Activated CD4-positive, alpha-beta T cell treated with anti-CD3 and anti-CD28 coated beads, Interleukin-2, amount 10 ng/mL, durations not matched to agents 24 days and 14 days (primary cell): Measurements from ENCODE around the gene QSOX2. TPM values are rescaled to one million over a fixed set of nuclear protein-coding genes. Genes with fewer than 3 reads are reported as not detected.

Experiments
- DNase-seq: peaks from one replicate; pipeline ENCODE4 v3.0.0; 2022
- H3K27ac Mint-ChIP-seq: one replicate; pipeline ENCODE4 v1.8.0; 2022; ENCODE audit warnings: mild to moderate bottlenecking, mixed read lengths
- H3K27me3 Mint-ChIP-seq: one replicate; pipeline ENCODE4 v1.8.0; 2022; ENCODE audit warnings: mixed read lengths
- H3K36me3 Mint-ChIP-seq: one replicate; pipeline ENCODE4 v1.8.0; 2022; ENCODE audit warnings: low read depth, mild to moderate bottlenecking, mixed read lengths
- H3K4me1 Mint-ChIP-seq: one replicate; pipeline ENCODE4 v1.8.0; 2021; ENCODE audit warnings: mixed read lengths
- H3K4me3 Mint-ChIP-seq: one replicate; pipeline ENCODE4 v1.8.0; 2022; ENCODE audit warnings: mild to moderate bottlenecking, moderate library complexity, mixed read lengths
- H3K9me3 Mint-ChIP-seq: one replicate; pipeline ENCODE4 v1.8.0; 2021; ENCODE audit warnings: mixed read lengths
- intact Hi-C: fragments of 100-400 bp; cut with micrococcal nuclease; formaldehyde crosslinking; loops from one replicate; pipeline ENCODE4 v1.15.1; 2023
- total RNA-seq: library from RNA; stranded (reverse); gene quantifications from 2 replicates; pipeline ENCODE4 v1.2.3, GENCODE V29; 2022

QSOX2 gene
- total RNA-seq, 1 donor from 2014 or later, result 28.0 TPM

GRCh38 chr9:136182850-136183422, 62.7 kb downstream of the QSOX2 start:
- H3K27me3 Mint-ChIP-seq, result peaks cover 6% of the 10 kb centered on the region
- DNase-seq, result no peak
- no peak overlapping the region for H3K27ac Mint-ChIP-seq
- intact Hi-C loops, result no loop called here
- H3K36me3 Mint-ChIP-seq, result no peaks in the 10 kb centered on the region
- H3K4me3 Mint-ChIP-seq, result no peak overlapping the region
- H3K9me3 Mint-ChIP-seq, result no peaks in the 10 kb centered on the region
- H3K4me1 Mint-ChIP-seq, result no peaks in the 10 kb centered on the region

GRCh38 chr9:136182420-136182787, 63.2 kb downstream of the QSOX2 start:
- peaks cover 5% of the 10 kb centered on the region for H3K27me3 Mint-ChIP-seq
- H3K4me3 Mint-ChIP-seq, result no peak overlapping the region
- H3K9me3 Mint-ChIP-seq, result no peaks in the 10 kb centered on the region
- no peaks in the 10 kb centered on the region for H3K4me1 Mint-ChIP-seq
- H3K27ac Mint-ChIP-seq, result no peak overlapping the region
- intact Hi-C loops, result no loop called here
- H3K36me3 Mint-ChIP-seq, result no peaks in the 10 kb centered on the region
- no peak for DNase-seq

GRCh38 chr9:136181784-136182419, 63.7 kb downstream of the QSOX2 start:
- no peak overlapping the region for H3K27ac Mint-ChIP-seq

GRCh38 chr9:136180586-136180985, 65.0 kb downstream of the QSOX2 start:
- Mint-ChIP-seq H3K9me3 (no peaks in the 10 kb centered on the region), H3K4me3 (no peak overlapping the region)

More at GRCh38 chr9:136181784-136182419, 63.7 kb downstream of the QSOX2 start:
- Mint-ChIP-seq H3K4me1 (no peaks in the 10 kb centered on the region), H3K27me3 (peaks cover 5% of the 10 kb centered on the region), H3K36me3 (no peaks in the 10 kb centered on the region), H3K9me3 (no peaks in the 10 kb centered on the region), H3K4me3 (no peak overlapping the region)
- DNase-seq, result no peak
- intact Hi-C loops, result no loop called here

GRCh38 chr9:136179761-136180160, 65.9 kb downstream of the QSOX2 start:
- intact Hi-C loops, result no loop called here
- Mint-ChIP-seq H3K27me3 (no peaks in the 10 kb centered on the region), H3K36me3 (no peaks in the 10 kb centered on the region), H3K27ac (no peak overlapping the region), H3K4me1 (no peaks in the 10 kb centered on the region), H3K9me3 (no peaks in the 10 kb centered on the region), H3K4me3 (no peak overlapping the region)
- no peak for DNase-seq

More at GRCh38 chr9:136180586-136180985, 65.0 kb downstream of the QSOX2 start:
- intact Hi-C loops, result no loop called here
- Mint-ChIP-seq H3K4me1 (no peaks in the 10 kb centered on the region), H3K27me3 (peaks cover 3% of the 10 kb centered on the region), H3K27ac (no peak overlapping the region), H3K36me3 (no peaks in the 10 kb centered on the region)
- DNase-seq, result no peak

GRCh38 chr9:136179101-136179616, 66.5 kb downstream of the QSOX2 start:
- intact Hi-C loops, result no loop called here
- H3K4me1 Mint-ChIP-seq, result no peaks in the 10 kb centered on the region
- no peak overlapping the region for H3K27ac Mint-ChIP-seq

GRCh38 chr9:136178773-136179075, 66.9 kb downstream of the QSOX2 start:
- H3K4me3 Mint-ChIP-seq, result no peak overlapping the region
- intact Hi-C loops, result no loop called here
- H3K36me3 Mint-ChIP-seq, result no peaks in the 10 kb centered on the region
- H3K27me3 Mint-ChIP-seq, result no peaks in the 10 kb centered on the region
- H3K27ac Mint-ChIP-seq, result no peak overlapping the region
- H3K4me1 Mint-ChIP-seq, result no peaks in the 10 kb centered on the region
- DNase-seq, result no peak
- H3K9me3 Mint-ChIP-seq, result no peaks in the 10 kb centered on the region

More at GRCh38 chr9:136179101-136179616, 66.5 kb downstream of the QSOX2 start:
- no peaks in the 10 kb centered on the region for H3K9me3 Mint-ChIP-seq
- no peaks in the 10 kb centered on the region for H3K36me3 Mint-ChIP-seq
- no peaks in the 10 kb centered on the region for H3K27me3 Mint-ChIP-seq
- no peak for DNase-seq
- H3K4me3 Mint-ChIP-seq, result no peak overlapping the region

GRCh38 chr9:136178061-136178772, 67.4 kb downstream of the QSOX2 start:
- Mint-ChIP-seq H3K4me1 (no peaks in the 10 kb centered on the region), H3K9me3 (no peaks in the 10 kb centered on the region), H3K27me3 (no peaks in the 10 kb centered on the region), H3K27ac (no peak overlapping the region), H3K36me3 (no peaks in the 10 kb centered on the region), H3K4me3 (no peak overlapping the region)
- no peak for DNase-seq
- intact Hi-C loops, result no loop called here

- H3K4me1 Mint-ChIP-seq, result no peaks in the 10 kb centered on the region
These were observed 68.4 kb downstream of the QSOX2 start for GRCh38 chr9:136177224-136177623.

GRCh38 chr9:136175616-136176197, 69.9 kb downstream of the QSOX2 start:
- Mint-ChIP-seq H3K27me3 (no peaks in the 10 kb centered on the region), H3K4me3 (no peak overlapping the region), H3K4me1 (no peaks in the 10 kb centered on the region), H3K9me3 (no peaks in the 10 kb centered on the region), H3K36me3 (no peaks in the 10 kb centered on the region), H3K27ac (no peak overlapping the region)
- intact Hi-C loops, result no loop called here
- no peak for DNase-seq

More at GRCh38 chr9:136177224-136177623, 68.4 kb downstream of the QSOX2 start:
- no peak overlapping the region for H3K4me3 Mint-ChIP-seq
- H3K27ac Mint-ChIP-seq, result no peak overlapping the region
- no peaks in the 10 kb centered on the region for H3K27me3 Mint-ChIP-seq
- H3K9me3 Mint-ChIP-seq, result no peaks in the 10 kb centered on the region
- intact Hi-C loops, result no loop called here
- no peaks in the 10 kb centered on the region for H3K36me3 Mint-ChIP-seq
- no peak for DNase-seq

GRCh38 chr9:136174779-136175615, 70.6 kb downstream of the QSOX2 start:
- Mint-ChIP-seq H3K36me3 (no peaks in the 10 kb centered on the region), H3K27ac (no peak overlapping the region), H3K4me3 (no peak overlapping the region), H3K9me3 (no peaks in the 10 kb centered on the region), H3K4me1 (no peaks in the 10 kb centered on the region), H3K27me3 (no peaks in the 10 kb centered on the region)
- DNase-seq, result no peak
- intact Hi-C loops, result no loop called here

- no peak for DNase-seq
- Mint-ChIP-seq H3K9me3 (no peaks in the 10 kb centered on the region), H3K27me3 (peaks cover 2% of the 10 kb centered on the region), H3K4me1 (no peaks in the 10 kb centered on the region), H3K27ac (no peak overlapping the region), H3K36me3 (no peaks in the 10 kb centered on the region), H3K4me3 (no peak overlapping the region)
- intact Hi-C loops, result no loop called here
These were observed 71.8 kb downstream of the QSOX2 start for GRCh38 chr9:136173648-136174290.

- Mint-ChIP-seq H3K27ac (no peak overlapping the region), H3K4me1 (no peaks in the 10 kb centered on the region), H3K4me3 (no peak overlapping the region), H3K9me3 (no peaks in the 10 kb centered on the region), H3K36me3 (no peaks in the 10 kb centered on the region), H3K27me3 (peaks cover 2% of the 10 kb centered on the region)
- no peak for DNase-seq
- intact Hi-C loops, result no loop called here
These were observed 73.1 kb downstream of the QSOX2 start for GRCh38 chr9:136172412-136173079.
